PC-9 (cell line): ENCODE results near the gene GABRP. TPM values are rescaled to one million over a fixed set of nuclear protein-coding genes. Genes with fewer than 3 reads are reported as not detected.
A peak's percentile ranks its signal among the peaks of the same experiment; 100 is the strongest.

ENCODE experiments used
- BruUV-seq: library from RNA; stranded (reverse); fragments of 400-500 nt; replicated peaks from 2 replicates; lab custom pipeline; 2021; lab: Mats Ljungman, UMichigan
- CTCF ChIA-PET: fragments of 300-600 bp; sonication (Branson Sonifier 250); formaldehyde crosslinking; loops from one replicate; lab custom pipeline; 2022; ENCODE audit warnings: antibody characterized with exemption; lab: Charles Lee
- POLR2A ChIA-PET: fragments of 300-600 bp; sonication (Branson Sonifier 250); formaldehyde crosslinking; loops from one replicate; lab custom pipeline; 2022; ENCODE audit warnings: antibody characterized with exemption; ENCODE audit not compliant: unreplicated experiment; lab: Charles Lee
- DNase-seq, 2 experiments: peaks; one replicate each; pipeline versions ENCODE4 v3.0.0 to v3.0.0-alpha.2; 2015 to 2022; ENCODE audit warnings: mixed read lengths in 1 of 2
- H2AFZ ChIP-seq: fragments of 200-600 bp; sonication (generic); 2 replicates; pipeline ENCODE4 v1.8.1; 2017; ENCODE audit warnings: antibody characterized with exemption
- H3F3A ChIP-seq: fragments of 200-600 bp; sonication (generic); 2 replicates; pipeline ENCODE4 v1.8.1; 2017; ENCODE audit warnings: antibody characterized with exemption, mild to moderate bottlenecking, low read depth; ENCODE audit not compliant: insufficient read depth
- H3K27ac ChIP-seq: fragments of 200-600 bp; sonication (generic); 2 replicates; pipeline ENCODE4 v1.6.1; 2016; ENCODE audit warnings: mixed run types
- H3K27me3 ChIP-seq: fragments of 200-600 bp; sonication (generic); 2 replicates; pipeline ENCODE4 v1.6.1; 2016; ENCODE audit warnings: low read depth, mixed run types; ENCODE audit not compliant: insufficient read depth
- H3K36me3 ChIP-seq: fragments of 200-600 bp; sonication (generic); 2 replicates; pipeline ENCODE4 v1.6.1; 2016; ENCODE audit warnings: low read depth, mixed run types
- H3K4me1 ChIP-seq: fragments of 200-600 bp; sonication (generic); replicated peaks from 2 replicates; pipeline ENCODE4 v1.6.1; 2016; ENCODE audit warnings: mixed run types; ENCODE audit not compliant: insufficient read depth
- H3K4me2 ChIP-seq: fragments of 200-600 bp; sonication (generic); 2 replicates; pipeline ENCODE4 v1.6.1; 2017; ENCODE audit warnings: mixed run types
- H3K4me3 ChIP-seq: fragments of 200-600 bp; sonication (generic); 2 replicates; pipeline ENCODE4 v1.6.1; 2016; ENCODE audit warnings: mixed run types
- H3K79me2 ChIP-seq: fragments of 200-600 bp; sonication (generic); 2 replicates; pipeline ENCODE4 v1.6.1; 2017; ENCODE audit warnings: low read depth, mixed run types
- H3K9me2 ChIP-seq: fragments of 200-600 bp; sonication (generic); 2 replicates; pipeline ENCODE4 v1.8.1; 2017; ENCODE audit warnings: mild to moderate bottlenecking; ENCODE audit not compliant: insufficient read depth
- H3K9me3 ChIP-seq: fragments of 200-600 bp; sonication (generic); 2 replicates; pipeline ENCODE4 v1.8.1; 2016; ENCODE audit warnings: low read depth; ENCODE audit not compliant: insufficient read depth
- H4K20me1 ChIP-seq: fragments of 200-600 bp; sonication (generic); 2 replicates; pipeline ENCODE4 v1.8.1; 2017; ENCODE audit not compliant: insufficient read depth
- EZH2 ChIP-seq: fragments of 200-600 bp; sonication (generic); IDR thresholded peaks from 2 replicates; pipeline ENCODE4 v1.8.0; 2017; ENCODE audit warnings: antibody characterized with exemption, low read depth
- intact Hi-C: fragments of 100-400 bp; cut with micrococcal nuclease; formaldehyde crosslinking; loops from one replicate; pipeline ENCODE4 v1.10.0; 2022; ENCODE audit not compliant: unreplicated experiment
- total RNA-seq: library from RNA; stranded (reverse); gene quantifications from 2 replicates; pipeline ENCODE4 v1.2.3, GENCODE V29; 2021
- TF ChIP-seq, protein P1 (sequence below): fragments of 200-600 bp; sonication (generic); conservative IDR thresholded peaks from 2 replicates; pipeline ENCODE4 v1.6.1; 2017; ENCODE audit warnings: mixed run types, antibody characterized with exemption, mild to moderate bottlenecking, moderate library complexity

GABRP gene
- total RNA-seq, 1 experiment from 2014 or later: 2.1 TPM

DNA sequence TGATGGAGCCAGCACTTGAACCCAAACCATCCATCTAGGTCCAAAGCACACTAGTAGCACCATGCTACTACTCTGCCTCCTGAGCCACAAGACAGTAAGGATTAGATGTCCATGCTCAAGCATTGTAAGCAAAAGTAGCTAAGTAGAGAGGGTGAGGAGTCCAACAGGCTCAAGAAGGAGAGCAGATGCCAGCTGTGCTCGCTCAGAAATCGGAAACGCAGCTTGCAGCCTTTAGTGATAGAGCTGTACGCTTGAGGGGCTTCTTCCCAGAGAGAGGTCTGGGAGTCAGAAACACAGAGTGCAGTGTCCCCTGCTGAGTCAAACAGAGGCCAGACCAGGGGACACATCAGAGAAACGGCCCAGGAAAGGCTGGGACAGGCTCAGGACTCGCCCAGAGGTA lies 32.7 kb upstream of the GABRP start:
- DNase-seq: no peak
- CTCF ChIA-PET: interaction anchor here (0.9 kb wide), 1 partner anchor 41 kb away, joined by 3 read pairs; no protein-coding TSS in a partner anchor
- H3K27me3 ChIP-seq: no peaks in the 10 kb centered on the region
- intact Hi-C loops: loop anchor here (1.0 to 10.0 kb wide), 5 partner anchors 23 to 774 kb away; partner anchors contain the start of gene NPM1
- no peak overlapping the region for H2AFZ ChIP-seq
- BruUV-seq: no TSS peak
- peak overlapping the region; percentile 14; the same call in 1 of the 2 replicates for H3K4me3 ChIP-seq
- H3K9me2 ChIP-seq: no peaks in the 10 kb centered on the region
- peak overlapping the region; percentile 77 for H3K4me2 ChIP-seq
- H3F3A ChIP-seq: peaks cover 55% of the 10 kb centered on the region
- no peak for TF ChIP-seq EZH2
- TF ChIP-seq, protein P1, sequence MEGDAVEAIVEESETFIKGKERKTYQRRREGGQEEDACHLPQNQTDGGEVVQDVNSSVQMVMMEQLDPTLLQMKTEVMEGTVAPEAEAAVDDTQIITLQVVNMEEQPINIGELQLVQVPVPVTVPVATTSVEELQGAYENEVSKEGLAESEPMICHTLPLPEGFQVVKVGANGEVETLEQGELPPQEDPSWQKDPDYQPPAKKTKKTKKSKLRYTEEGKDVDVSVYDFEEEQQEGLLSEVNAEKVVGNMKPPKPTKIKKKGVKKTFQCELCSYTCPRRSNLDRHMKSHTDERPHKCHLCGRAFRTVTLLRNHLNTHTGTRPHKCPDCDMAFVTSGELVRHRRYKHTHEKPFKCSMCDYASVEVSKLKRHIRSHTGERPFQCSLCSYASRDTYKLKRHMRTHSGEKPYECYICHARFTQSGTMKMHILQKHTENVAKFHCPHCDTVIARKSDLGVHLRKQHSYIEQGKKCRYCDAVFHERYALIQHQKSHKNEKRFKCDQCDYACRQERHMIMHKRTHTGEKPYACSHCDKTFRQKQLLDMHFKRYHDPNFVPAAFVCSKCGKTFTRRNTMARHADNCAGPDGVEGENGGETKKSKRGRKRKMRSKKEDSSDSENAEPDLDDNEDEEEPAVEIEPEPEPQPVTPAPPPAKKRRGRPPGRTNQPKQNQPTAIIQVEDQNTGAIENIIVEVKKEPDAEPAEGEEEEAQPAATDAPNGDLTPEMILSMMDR: no peak
- peak overlapping the region; percentile 96 for H3K27ac ChIP-seq
- H3K4me1 ChIP-seq: peaks cover 88% of the 10 kb centered on the region
- H3K36me3 ChIP-seq: no peaks in the 10 kb centered on the region
- H3K9me3 ChIP-seq: no peaks in the 10 kb centered on the region
- peaks cover 8% of the 10 kb centered on the region; the same call in 1 of the 2 replicates for H3K79me2 ChIP-seq
- POLR2A ChIA-PET: interaction anchor here (0.6 kb wide), 1 partner anchor 539 kb away, joined by 3 read pairs; no protein-coding TSS in a partner anchor
- no peaks in the 10 kb centered on the region for H4K20me1 ChIP-seq

DNA sequence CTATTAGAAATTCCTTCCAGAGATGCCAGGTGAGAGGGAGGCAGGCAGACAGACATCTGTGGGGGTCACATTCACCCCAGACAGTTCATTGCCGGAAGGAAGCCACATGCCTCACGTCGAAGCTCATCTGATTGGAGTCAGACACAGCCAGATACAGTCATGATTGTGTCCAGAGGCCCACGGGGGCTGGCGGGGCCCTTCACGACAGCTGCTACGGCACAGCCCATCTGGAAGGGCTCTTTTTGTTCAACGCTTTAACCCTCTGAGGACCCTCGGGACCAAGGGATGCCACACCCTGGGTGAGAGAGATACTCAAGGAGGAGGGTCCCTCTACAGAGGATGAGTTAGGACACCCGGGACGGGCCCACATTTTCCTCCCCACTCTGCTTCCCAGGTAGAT lies 31.9 kb upstream of the GABRP start:
- peak overlapping the region; percentile 77 for H3K4me2 ChIP-seq
- H3K9me3 ChIP-seq: no peaks in the 10 kb centered on the region
- CTCF ChIA-PET: interaction anchor here (1.2 kb wide), 1 partner anchor 40 kb away, joined by 3 read pairs; no protein-coding TSS in a partner anchor
- H3F3A ChIP-seq: peaks cover 57% of the 10 kb centered on the region
- DNase-seq: no peak
- H3K27ac ChIP-seq: peak overlapping the region; percentile 96
- BruUV-seq: TSS peak; percentile 74
- no peaks in the 10 kb centered on the region for H3K27me3 ChIP-seq
- H3K9me2 ChIP-seq: no peaks in the 10 kb centered on the region
- intact Hi-C loops: loop anchor here (2.0 to 10.0 kb wide), 5 partner anchors 39 to 773 kb away; partner anchors contain the start of gene NPM1
- POLR2A ChIA-PET: interaction anchor here (0.7 kb wide), 1 partner anchor 29 kb away, joined by 3 read pairs; no protein-coding TSS in a partner anchor
- peaks cover 8% of the 10 kb centered on the region; the same call in 1 of the 2 replicates for H3K79me2 ChIP-seq
- no peak for TF ChIP-seq EZH2
- H4K20me1 ChIP-seq: no peaks in the 10 kb centered on the region
- H3K4me1 ChIP-seq: peaks cover 88% of the 10 kb centered on the region
- H3K4me3 ChIP-seq: peak overlapping the region; percentile 27; the same call in 1 of the 2 replicates
- H2AFZ ChIP-seq: no peak overlapping the region
- no peaks in the 10 kb centered on the region for H3K36me3 ChIP-seq

DNA sequence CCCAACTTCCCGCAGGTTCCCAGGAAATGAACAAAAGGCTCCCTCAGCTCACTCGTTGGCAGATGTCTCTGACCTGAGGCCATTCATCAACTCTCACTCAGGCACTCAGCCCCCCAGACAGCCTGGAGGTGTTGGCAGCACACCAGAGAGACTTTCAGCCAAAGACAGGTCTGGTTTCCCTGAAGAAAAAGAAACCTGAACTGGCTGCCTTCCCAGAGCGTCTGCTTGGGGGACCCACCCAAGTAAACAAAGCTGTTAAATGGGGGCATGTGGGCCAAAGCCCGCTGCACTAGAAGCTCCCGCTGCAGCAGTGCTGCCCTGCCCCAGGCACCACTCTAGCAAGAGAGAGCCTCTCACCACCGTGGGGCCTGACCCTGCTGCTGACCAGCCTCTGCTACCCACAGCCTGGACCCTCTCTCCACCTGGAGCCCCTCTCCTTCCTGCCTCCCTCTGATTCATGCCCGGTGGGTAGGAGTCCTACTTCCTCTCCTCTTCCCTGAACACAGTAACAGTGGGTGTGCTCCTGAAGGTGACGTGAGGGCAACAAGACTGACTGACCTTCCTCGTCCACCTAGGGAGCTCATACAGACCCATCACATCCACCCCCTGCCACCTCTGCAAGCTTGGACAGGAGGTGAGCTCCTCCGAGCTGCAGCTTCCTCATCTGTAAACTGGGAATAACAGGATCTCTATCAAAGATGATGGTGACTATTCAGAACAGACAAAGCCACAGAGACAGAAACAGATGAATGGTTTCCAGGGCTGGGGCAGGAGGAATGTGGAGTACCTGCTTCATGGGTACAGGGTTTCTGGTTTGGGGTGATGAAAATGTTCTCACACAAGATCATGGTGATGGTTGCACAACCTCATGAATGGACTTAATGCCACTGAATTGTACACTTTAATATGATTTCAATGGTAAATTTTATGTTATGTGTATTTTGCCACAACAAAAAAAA lies 31.0 kb upstream of the GABRP start:
- Histone ChIP-seq H3K4me1 (peaks cover 88% of the 10 kb centered on the region), H3K9me2 (no peaks in the 10 kb centered on the region), H4K20me1 (no peaks in the 10 kb centered on the region), H3K9me3 (no peaks in the 10 kb centered on the region), H3K27ac (peak overlapping the region; percentile 96), H3F3A (peaks cover 57% of the 10 kb centered on the region), H3K27me3 (no peaks in the 10 kb centered on the region), H3K79me2 (peaks cover 8% of the 10 kb centered on the region; the same call in 1 of the 2 replicates), H3K4me2 (peak overlapping the region; percentile 77), H3K36me3 (no peaks in the 10 kb centered on the region), H2AFZ (no peak overlapping the region), H3K4me3 (peak overlapping the region; percentile 27; the same call in 1 of the 2 replicates)
- TF ChIP-seq EZH2: no peak
- TF ChIP-seq, protein P1: no peak
- intact Hi-C loops: loop anchor here (2.0 to 10.0 kb wide), 5 partner anchors 38 to 772 kb away; partner anchors contain the start of gene NPM1
- ChIA-PET CTCF (interaction anchor here (1.2 kb wide), 1 partner anchor 39 kb away, joined by 3 read pairs; no protein-coding TSS in a partner anchor), POLR2A (interaction anchor here (0.5 to 1.2 kb wide), 5 partner anchors 21 to 608 kb away, joined by 3 to 5 read pairs (median 3); no protein-coding TSS in a partner anchor)
- DNase-seq: peak; percentile 96
- no TSS peak for BruUV-seq
